GF-D8 (cell line): ENCODE measurements around the gene MGAT5.

Experiments
- DNase-seq: peaks from one replicate; lab custom pipeline; 2025; lab: John Stamatoyannopoulos, UW

The MGAT5 gene

GRCh38 chr2:134421556-134422328, 167.9 kb downstream of the MGAT5 start:
- no peak for DNase-seq

- no peak for DNase-seq
Observed at GRCh38 chr2:134425724-134426496, 172.0 kb downstream of the MGAT5 start.

- no peak for DNase-seq
Observed at GRCh38 chr2:134426721-134427120, 172.8 kb downstream of the MGAT5 start.

- peak; percentile 56 for DNase-seq
Observed at GRCh38 chr2:134429886-134430285, 176.0 kb downstream of the MGAT5 start.

GRCh38 chr2:134431838-134432434, 178.1 kb downstream of the MGAT5 start:
- DNase-seq = no peak

GRCh38 chr2:134432435-134432883, 178.6 kb downstream of the MGAT5 start:
- no peak for DNase-seq

- no peak for DNase-seq
Observed at GRCh38 chr2:134433469-134433868, 179.6 kb downstream of the MGAT5 start.

GRCh38 chr2:134433979-134434378, 180.1 kb downstream of the MGAT5 start:
- DNase-seq = no peak

- no peak for DNase-seq
Observed at GRCh38 chr2:134435505-134435904, 181.6 kb downstream of the MGAT5 start.

GRCh38 chr2:134435936-134436335, 182.1 kb downstream of the MGAT5 start:
- no peak for DNase-seq

GRCh38 chr2:134436706-134437105, 182.8 kb downstream of the MGAT5 start:
- no peak for DNase-seq

- no peak for DNase-seq
Observed at GRCh38 chr2:134438371-134438770, 184.5 kb downstream of the MGAT5 start.

- DNase-seq = no peak
Observed at GRCh38 chr2:134440336-134440909, 186.6 kb downstream of the MGAT5 start.

GRCh38 chr2:134441153-134441863, 187.4 kb downstream of the MGAT5 start:
- DNase-seq = no peak

GRCh38 chr2:134443814-134444480, 190.1 kb downstream of the MGAT5 start:
- no peak for DNase-seq

GRCh38 chr2:134445116-134445515, 191.2 kb downstream of the MGAT5 start:
- no peak for DNase-seq

GRCh38 chr2:134445985-134446382, 192.1 kb downstream of the MGAT5 start:
- DNase-seq = no peak

- no peak for DNase-seq
Observed at GRCh38 chr2:134446383-134447017, 192.6 kb downstream of the MGAT5 start.

- no peak for DNase-seq
Observed at GRCh38 chr2:134447669-134448068, 193.8 kb downstream of the MGAT5 start.

- DNase-seq = no peak
Observed at GRCh38 chr2:134448650-134449049, 194.8 kb downstream of the MGAT5 start.

- no peak for DNase-seq
Observed at GRCh38 chr2:134449157-134449556, 195.3 kb downstream of the MGAT5 start.
